ENCODE results near the gene DUSP1. TPM values are rescaled to one million over a fixed set of nuclear protein-coding genes. Genes with fewer than 3 reads are reported as not detected.

The DUSP1 gene
- total RNA-seq, 4 donors from 2014 or later, result 1,645 to 2,968 (median 1,824) TPM

DNA sequence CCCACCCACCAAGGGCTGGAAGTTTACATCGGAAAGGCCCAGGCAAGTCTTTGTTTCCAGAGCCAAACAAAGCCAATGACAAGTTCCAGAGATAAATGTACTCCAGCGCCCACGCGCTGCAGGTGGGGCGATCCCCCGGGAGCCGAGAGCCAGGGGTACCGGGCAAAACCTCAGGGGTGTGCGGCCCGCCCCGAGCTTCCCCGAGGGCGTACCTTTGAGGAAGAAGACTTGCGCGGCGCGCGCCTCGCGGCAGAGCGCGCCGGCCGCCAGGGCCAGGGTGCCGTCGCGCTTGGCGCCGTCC lies 671 bp downstream of the DUSP1 start:
- no peak for ATAC-seq (ENCODE audit: low FRiP score)
- DNase-seq (ENCODE audit: low spot score), result no peak
- TF ChIP-seq CTCF (IDR thresholded peaks at IDR 0.05), result no peak

GRCh38 chr5:172769616-172770373 lies 1.2 kb downstream of the DUSP1 start:
- no peak for ATAC-seq (ENCODE audit: low FRiP score)
- no peak for TF ChIP-seq CTCF (IDR thresholded peaks at IDR 0.05)
- DNase-seq (ENCODE audit: low spot score), result no peak

DNA sequence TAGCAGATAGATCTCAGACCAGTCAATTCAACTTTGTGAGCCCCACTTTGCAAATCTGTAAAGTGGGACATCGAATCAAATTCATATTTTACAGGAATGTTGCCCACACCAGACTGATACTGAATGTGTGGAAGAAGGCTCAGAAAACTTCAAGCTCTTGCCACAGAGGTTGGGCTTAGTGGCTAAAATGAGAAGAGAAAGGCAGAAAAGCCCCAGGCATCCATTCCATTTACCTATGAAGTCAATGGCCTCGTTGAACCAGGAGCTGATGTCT lies 1.7 kb downstream of the DUSP1 start:
- DNase-seq (ENCODE audit: low spot score), result no peak
- ATAC-seq (ENCODE audit: low FRiP score), result no peak
- no peak for TF ChIP-seq CTCF (IDR thresholded peaks at IDR 0.05)

DNA sequence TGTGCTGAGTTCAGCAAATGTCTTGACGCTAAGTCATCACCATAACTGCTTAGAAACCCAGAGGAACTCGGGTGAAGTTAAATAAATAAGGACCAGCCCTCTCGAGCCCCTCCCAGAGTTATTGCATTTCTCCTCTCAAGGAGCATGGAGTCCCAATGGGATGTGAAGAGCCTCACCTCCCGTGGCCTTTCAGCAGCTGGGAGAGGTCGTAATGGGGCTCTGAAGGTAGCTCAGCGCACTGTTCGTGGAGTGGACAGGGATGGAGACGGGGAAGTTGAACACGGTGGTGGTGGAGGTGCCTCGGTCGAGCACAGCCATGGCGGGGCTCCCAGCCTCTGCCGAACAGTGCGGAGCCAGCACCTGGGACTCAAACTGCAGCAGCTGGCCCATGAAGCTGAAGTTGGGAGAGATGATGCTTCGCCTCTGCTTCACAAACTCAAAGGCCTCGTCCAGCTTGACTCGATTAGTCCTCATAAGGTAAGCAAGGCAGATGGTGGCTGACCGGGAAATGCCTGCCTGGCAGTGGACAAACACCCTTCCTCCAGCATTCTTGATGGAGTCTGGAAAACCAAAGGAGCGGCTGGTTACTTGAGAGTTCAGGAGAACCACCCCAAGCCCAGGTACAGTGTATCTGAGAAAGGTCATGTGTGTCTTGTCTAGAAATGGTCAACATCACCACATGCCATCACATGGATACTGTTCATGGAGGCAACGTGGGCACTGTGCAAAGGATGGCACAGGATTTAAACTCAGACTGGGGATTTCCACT lies 2.2 kb downstream of the DUSP1 start:
- no peak for TF ChIP-seq CTCF (IDR thresholded peaks at IDR 0.05)
- no peak for ATAC-seq (ENCODE audit: low FRiP score)
- no peak for DNase-seq (ENCODE audit: low spot score)

DNA sequence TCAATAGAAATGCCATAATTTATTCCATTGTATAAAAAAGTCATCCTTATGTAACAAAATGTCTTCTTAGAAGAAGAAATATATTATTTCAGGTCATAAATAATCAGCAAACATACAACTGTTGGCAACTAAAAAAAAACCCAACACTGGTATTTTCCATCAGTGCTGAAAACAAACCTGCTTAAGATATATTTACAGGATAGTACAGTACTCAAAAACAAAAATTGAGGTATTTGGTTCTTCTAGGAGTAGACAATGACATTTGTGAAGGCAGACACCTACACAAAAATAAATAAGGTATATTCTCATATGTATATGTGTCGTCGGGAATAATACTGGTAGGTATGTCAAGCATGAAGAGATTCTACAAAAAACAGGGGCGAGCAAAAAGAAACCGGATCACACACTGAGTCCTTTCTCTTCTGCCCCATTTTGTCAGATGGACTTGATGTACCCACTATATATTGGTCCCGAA lies 2.9 kb downstream of the DUSP1 start:
- DNase-seq (ENCODE audit: low spot score) (no peak), ATAC-seq (ENCODE audit: low FRiP score) (no peak)
- no peak for TF ChIP-seq CTCF (IDR thresholded peaks at IDR 0.05)

- peak; percentile 22 for ATAC-seq (ENCODE audit: low FRiP score)
- no peak for TF ChIP-seq CTCF (IDR thresholded peaks at IDR 0.05)
- peak; percentile 79 for DNase-seq (ENCODE audit: low spot score)
Observed at GRCh38 chr5:172766287-172767108, 4.5 kb downstream of the DUSP1 start.

All from omental fat pad (tissue), 4 donors.